Measurements from ENCODE around the gene ATP5PD.
"Not testable (repeated sequence)": the region's sequence is repeated elsewhere in the genome, so short reads cannot be mapped to it uniquely, and the experiment has no call there.

Gene ATP5PD

GRCh38 chr17:75048249-75048878, 1.6 kb upstream of the ATP5PD start:
- no peak for DNase-seq

- DNase-seq, result no peak
Observed at GRCh38 chr17:75047398-75048098, 779 bp upstream of the ATP5PD start.

- not testable (repeated sequence) for DNase-seq
Observed at GRCh38 chr17:75045946-75046406, 793 bp downstream of the ATP5PD start.

- DNase-seq, result no peak
Observed at GRCh38 chr17:75044716-75045115, 2.1 kb downstream of the ATP5PD start.

- not testable (repeated sequence) for DNase-seq
Observed at GRCh38 chr17:75043789-75044188, 3.0 kb downstream of the ATP5PD start.

GRCh38 chr17:75041656-75042280, 5.0 kb downstream of the ATP5PD start:
- no peak for DNase-seq

- no peak for DNase-seq
Observed at GRCh38 chr17:75039238-75039637, 7.5 kb downstream of the ATP5PD start.

GRCh38 chr17:75036643-75037268, 10.0 kb downstream of the ATP5PD start:
- peak in 1 of 2 experiments; percentile 27 for DNase-seq

- DNase-seq, result peak in 1 of 2 experiments; percentile 18
Observed at GRCh38 chr17:75034236-75034908, 12.4 kb downstream of the ATP5PD start.

- peak in 1 of 2 experiments; percentile 72 for DNase-seq
Observed at GRCh38 chr17:75033346-75034235, 13.2 kb downstream of the ATP5PD start.

- no peak for DNase-seq
Observed at GRCh38 chr17:75032720-75033280, 14.0 kb downstream of the ATP5PD start.

GRCh38 chr17:75031972-75032719, 14.6 kb downstream of the ATP5PD start:
- peak; percentile 76 to 96 for DNase-seq

- no peak for DNase-seq
Observed at GRCh38 chr17:75030161-75030560, 16.6 kb downstream of the ATP5PD start.

- not testable (repeated sequence) for DNase-seq
Observed at GRCh38 chr17:75026650-75027049, 20.1 kb downstream of the ATP5PD start.

GRCh38 chr17:75025398-75025734, 21.4 kb downstream of the ATP5PD start:
- DNase-seq, result not testable (repeated sequence)

- DNase-seq, result no peak
Observed at GRCh38 chr17:75024686-75025397, 21.9 kb downstream of the ATP5PD start.

- no peak for DNase-seq
Observed at GRCh38 chr17:75020331-75021110, 26.2 kb downstream of the ATP5PD start.

- DNase-seq, result no peak
Observed at GRCh38 chr17:75019710-75020109, 27.1 kb downstream of the ATP5PD start.

GRCh38 chr17:75019146-75019545, 27.6 kb downstream of the ATP5PD start:
- no peak for DNase-seq

All from cerebellar nuclear complex (tissue), 1 donor.